ENCODE results near the gene MT1E. TPM values are rescaled to one million over a fixed set of nuclear protein-coding genes. Genes with fewer than 3 reads are reported as not detected.
A peak's percentile ranks its signal among the peaks of the same experiment; 100 is the strongest.
"Not testable (repeated sequence)": the region's sequence is repeated elsewhere in the genome, so short reads cannot be mapped to it uniquely, and the experiment has no call there.

MT1E gene
- total RNA-seq, 1 experiment from 2014 or later: 22.3 TPM

DNA sequence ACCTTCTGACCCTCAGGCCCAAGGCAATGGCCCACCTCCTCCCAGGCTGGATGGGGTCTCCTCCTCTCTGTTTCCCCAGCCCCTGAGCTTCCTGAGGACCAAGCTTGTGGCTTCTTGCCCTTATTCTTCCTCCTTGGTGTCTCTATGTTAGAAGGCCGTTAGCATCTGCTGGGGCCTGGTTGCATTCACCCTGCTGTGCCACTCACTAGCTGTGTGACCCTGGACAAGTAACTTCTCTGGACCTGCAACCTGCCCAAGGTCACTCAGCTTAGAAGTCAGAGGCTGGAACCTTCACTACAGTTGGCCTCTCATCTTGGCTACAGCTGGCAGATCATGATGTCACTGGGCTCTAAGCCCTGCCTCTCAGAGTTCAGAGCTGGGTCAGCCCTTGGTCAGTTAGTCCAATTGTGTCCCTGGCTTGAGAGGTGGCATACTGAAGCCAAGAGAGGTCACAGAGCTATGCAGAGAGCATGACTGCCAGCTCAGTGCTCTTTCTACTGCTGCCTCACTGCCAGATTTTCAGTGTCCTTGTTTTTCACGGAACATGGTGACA lies 14.2 kb upstream of the MT1E start:
- H3K4me3 ChIP-seq (ENCODE audit: insufficient read depth, low read depth, low read length): no peak overlapping the region
- H3K27me3 ChIP-seq (ENCODE audit: control insufficient read depth, insufficient read depth, low read length): peaks cover 49% of the 10 kb centered on the region
- H3K36me3 ChIP-seq (replicated peaks; ENCODE audit: control insufficient read depth, insufficient read depth, low read length): no peaks in the 10 kb centered on the region
- DNase-seq: no peak

DNA sequence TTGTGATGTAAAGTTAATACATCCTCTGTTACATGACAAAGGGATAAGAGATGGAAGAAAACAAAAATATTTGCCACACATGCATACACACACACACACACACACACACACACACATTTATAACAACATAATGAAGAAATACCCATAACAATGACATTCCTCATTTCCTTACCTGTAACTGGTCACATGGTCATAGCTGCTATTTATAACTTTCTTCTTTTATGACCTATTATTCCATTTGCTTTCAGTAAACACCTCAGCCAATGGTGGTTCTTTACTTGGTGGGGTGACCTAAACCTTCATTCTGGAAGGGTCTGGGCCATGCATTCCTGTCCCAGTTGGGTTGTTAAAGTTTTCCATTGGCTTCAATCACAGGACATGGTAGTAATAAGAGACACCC lies 11.9 kb upstream of the MT1E start:
- Histone ChIP-seq H3K36me3 (replicated peaks; ENCODE audit: control insufficient read depth, insufficient read depth, low read length) (no peaks in the 10 kb centered on the region), H3K27me3 (ENCODE audit: control insufficient read depth, insufficient read depth, low read length) (peaks cover 63% of the 10 kb centered on the region), H3K4me3 (ENCODE audit: insufficient read depth, low read depth, low read length) (no peak overlapping the region)
- DNase-seq: no peak

- DNase-seq: no peak
- Histone ChIP-seq H3K36me3 (replicated peaks; ENCODE audit: control insufficient read depth, insufficient read depth, low read length) (no peaks in the 10 kb centered on the region), H3K4me3 (ENCODE audit: insufficient read depth, low read depth, low read length) (no peak overlapping the region), H3K27me3 (ENCODE audit: control insufficient read depth, insufficient read depth, low read length) (peaks cover 63% of the 10 kb centered on the region)
These were observed 11.0 kb upstream of the MT1E start for GRCh38 chr16:56614549-56614991.

- Histone ChIP-seq H3K4me3 (ENCODE audit: insufficient read depth, low read depth, low read length) (no peak overlapping the region), H3K27me3 (ENCODE audit: control insufficient read depth, insufficient read depth, low read length) (peaks cover 60% of the 10 kb centered on the region), H3K36me3 (replicated peaks; ENCODE audit: control insufficient read depth, insufficient read depth, low read length) (no peaks in the 10 kb centered on the region)
- DNase-seq: no peak
These were observed 10.2 kb upstream of the MT1E start for GRCh38 chr16:56615353-56615752.

DNA sequence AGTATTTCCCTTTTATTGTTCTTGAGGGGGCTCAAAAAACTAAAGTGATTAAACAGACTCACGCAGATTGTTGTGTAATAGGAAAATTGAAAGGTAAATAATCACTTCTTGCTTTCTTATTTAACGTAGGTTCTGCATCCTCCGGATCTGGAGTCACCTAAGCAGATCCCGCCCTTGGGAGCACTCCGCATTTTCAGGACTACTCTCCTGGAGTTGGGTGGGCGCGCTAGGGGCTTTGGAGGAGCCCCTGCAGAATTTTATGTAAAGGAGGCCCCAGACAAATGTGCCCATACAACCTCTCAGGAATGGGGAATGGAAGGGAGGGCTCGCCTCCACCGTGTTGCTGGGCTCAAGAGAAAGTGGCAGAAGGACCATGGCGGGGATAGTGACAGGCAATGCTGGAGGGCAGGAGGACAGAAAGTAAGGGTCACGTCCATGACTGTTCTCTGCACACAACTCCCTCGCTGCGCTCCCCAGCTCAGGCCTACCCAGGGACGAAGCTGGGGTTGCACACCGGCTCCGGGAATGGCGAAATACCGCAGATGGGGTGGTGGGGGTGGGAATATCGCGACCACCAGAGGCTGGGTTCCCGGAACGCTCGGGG lies 8.9 kb upstream of the MT1E start:
- H3K4me3 ChIP-seq (ENCODE audit: insufficient read depth, low read depth, low read length): peak overlapping the region; percentile 53
- no peaks in the 10 kb centered on the region for H3K36me3 ChIP-seq (replicated peaks; ENCODE audit: control insufficient read depth, insufficient read depth, low read length)
- DNase-seq: no peak
- H3K27me3 ChIP-seq (ENCODE audit: control insufficient read depth, insufficient read depth, low read length): peaks cover 50% of the 10 kb centered on the region

DNA sequence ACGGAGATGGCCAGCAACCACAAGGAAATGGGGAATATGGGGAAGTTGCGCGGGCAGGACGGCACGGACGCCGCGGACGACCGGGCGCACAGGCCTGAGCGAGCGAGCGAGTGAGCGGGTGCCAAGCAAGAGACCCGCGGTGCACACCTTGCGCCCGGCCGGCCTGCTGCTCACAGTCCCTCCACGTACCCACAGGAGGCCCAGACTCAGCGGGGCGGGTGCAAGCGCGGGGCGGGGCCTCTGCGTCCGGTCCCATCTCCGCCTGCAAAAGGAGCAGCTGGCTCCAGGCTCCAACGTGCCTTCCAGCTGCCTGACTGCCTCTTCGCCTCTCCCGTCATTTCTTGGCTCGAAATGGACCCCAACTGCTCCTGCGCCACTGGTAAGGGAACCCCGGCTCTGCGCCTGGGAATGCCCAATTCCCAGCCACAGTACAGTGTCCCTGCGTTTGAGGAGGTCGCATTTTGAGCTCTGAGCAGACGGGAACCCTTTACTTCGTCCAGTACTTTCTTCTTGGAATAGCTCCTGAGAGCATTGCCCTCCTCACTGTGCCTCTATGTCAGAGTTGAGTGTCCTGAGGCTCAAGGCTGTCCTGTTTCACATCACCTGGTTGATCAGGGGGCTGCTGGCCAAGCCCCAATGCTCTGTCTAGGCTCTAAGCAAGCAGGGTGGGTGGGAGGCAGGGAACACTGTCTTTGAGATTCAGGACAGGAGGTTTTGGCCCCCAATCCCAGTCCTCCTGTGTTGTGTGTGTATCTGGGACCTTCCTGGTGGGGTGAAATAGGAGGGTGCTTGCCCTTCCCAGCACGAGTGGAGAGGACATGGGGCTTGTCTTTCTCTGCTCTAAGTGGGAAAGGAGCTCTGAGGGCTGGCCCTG lies 8.1 kb upstream of the MT1E start:
- peak; percentile 74 for DNase-seq
- Histone ChIP-seq H3K36me3 (replicated peaks; ENCODE audit: control insufficient read depth, insufficient read depth, low read length) (no peaks in the 10 kb centered on the region), H3K27me3 (ENCODE audit: control insufficient read depth, insufficient read depth, low read length) (peaks cover 50% of the 10 kb centered on the region), H3K4me3 (ENCODE audit: insufficient read depth, low read depth, low read length) (peak overlapping the region; percentile 53)

DNA sequence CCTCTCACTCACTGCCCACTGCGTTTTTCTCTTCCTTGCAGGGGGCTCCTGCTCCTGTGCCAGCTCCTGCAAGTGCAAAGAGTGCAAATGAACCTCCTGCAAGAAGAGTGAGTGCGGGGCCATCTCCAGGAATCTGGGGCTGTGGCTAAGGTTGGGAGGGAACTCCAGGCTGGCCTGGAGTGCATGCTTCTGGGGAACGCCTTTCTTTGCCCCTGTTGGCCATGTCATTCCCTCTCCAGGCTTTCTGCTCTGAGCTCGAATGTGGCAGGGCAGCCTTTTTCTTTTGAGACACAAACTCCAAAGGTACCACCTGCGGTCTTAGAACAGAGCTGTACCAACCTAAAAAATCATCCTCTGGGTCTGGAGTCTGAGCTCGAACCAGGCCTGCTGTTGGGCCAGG lies 7.4 kb upstream of the MT1E start:
- no peak for DNase-seq
- Histone ChIP-seq H3K4me3 (ENCODE audit: insufficient read depth, low read depth, low read length) (no peak overlapping the region), H3K36me3 (replicated peaks; ENCODE audit: control insufficient read depth, insufficient read depth, low read length) (no peaks in the 10 kb centered on the region), H3K27me3 (ENCODE audit: control insufficient read depth, insufficient read depth, low read length) (peaks cover 54% of the 10 kb centered on the region)

- no peak for DNase-seq
- H3K4me3 ChIP-seq (ENCODE audit: insufficient read depth, low read depth, low read length): no peak overlapping the region
- H3K27me3 ChIP-seq (ENCODE audit: control insufficient read depth, insufficient read depth, low read length): peaks cover 67% of the 10 kb centered on the region
- no peaks in the 10 kb centered on the region for H3K36me3 ChIP-seq (replicated peaks; ENCODE audit: control insufficient read depth, insufficient read depth, low read length)
These were observed 5.2 kb upstream of the MT1E start for GRCh38 chr16:56620339-56620897.

DNA sequence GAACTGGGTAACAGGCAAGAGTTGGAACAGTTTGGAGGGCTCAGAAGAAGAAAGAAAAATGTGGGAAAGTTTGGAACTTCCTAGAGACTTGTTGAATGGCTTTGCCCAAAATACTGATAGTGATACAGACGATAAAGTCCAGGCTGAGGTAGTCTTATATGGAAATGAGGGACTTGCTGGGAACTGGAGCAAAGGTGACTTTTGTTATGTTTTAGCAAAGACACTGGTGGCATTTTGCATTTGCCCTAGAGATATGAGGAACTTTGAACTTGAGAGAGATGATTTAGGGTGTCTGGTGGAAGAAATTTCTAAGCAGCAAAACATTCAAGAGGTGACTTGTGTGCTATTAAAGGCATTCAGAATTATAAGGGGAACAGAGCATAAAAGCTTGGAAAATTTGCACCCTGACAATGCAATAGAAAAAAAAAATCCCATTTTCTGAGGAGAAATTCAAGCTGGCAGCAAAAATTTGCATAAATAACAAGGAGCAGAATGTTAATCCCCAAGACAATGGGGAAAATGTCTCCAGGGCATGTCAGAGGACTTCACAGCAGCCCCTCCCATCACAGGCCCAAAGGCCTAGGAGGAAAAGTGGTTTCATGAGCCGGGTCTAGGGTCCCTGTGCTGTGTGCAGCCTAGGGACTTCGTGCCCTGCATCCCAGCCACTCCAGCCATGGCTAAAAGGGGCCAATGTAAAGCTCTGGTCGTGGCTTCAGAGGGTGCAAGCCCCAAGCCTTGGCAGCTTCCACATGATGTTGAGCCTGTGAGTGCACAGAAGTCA lies 3.7 kb upstream of the MT1E start:
- not testable (repeated sequence) for H3K36me3 ChIP-seq (replicated peaks; ENCODE audit: control insufficient read depth, insufficient read depth, low read length); DNase-seq; H3K4me3 ChIP-seq (ENCODE audit: insufficient read depth, low read depth, low read length)
- H3K27me3 ChIP-seq (ENCODE audit: control insufficient read depth, insufficient read depth, low read length): peaks cover 72% of the 10 kb centered on the region

DNA sequence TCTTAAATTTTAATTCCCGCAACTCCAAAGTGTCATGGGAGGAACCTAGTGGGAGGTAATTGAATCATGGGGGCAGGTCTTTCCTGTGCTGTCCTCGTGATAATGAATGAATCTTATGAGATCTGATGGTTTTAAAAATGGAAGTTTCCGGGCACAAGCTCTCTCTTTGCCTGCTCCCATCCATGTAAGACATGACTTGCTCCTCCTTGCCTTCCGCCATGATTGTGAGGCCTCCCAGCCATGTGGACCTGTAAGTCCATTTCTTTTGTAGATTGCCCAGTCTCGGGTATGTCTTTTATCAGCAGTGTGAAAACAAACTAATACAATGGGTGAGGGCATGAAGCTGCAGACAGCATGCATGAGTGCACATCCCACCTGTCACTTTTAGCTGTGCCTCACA lies 2.4 kb upstream of the MT1E start:
- not testable (repeated sequence) for DNase-seq; H3K4me3 ChIP-seq (ENCODE audit: insufficient read depth, low read depth, low read length); H3K36me3 ChIP-seq (replicated peaks; ENCODE audit: control insufficient read depth, insufficient read depth, low read length)
- H3K27me3 ChIP-seq (ENCODE audit: control insufficient read depth, insufficient read depth, low read length): peaks cover 67% of the 10 kb centered on the region

DNA sequence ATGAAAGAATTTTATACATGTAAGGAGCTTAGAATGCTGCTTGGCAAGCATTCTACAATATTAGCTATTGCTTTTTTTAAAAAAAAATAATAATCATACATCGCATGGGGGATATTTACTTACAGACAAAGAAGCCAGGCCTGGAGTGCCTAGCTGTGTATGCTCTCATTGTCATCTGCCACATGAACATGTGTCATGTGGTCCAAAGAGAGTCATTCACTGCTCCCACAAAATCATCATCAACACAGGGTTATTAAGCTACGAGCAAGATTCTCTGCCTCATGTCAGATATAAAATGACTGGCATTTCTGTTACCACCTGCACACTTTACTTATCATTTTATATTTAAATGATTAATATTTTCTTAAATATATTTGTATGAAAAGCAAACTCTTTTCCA lies 1.9 kb upstream of the MT1E start:
- Histone ChIP-seq H3K4me3 (ENCODE audit: insufficient read depth, low read depth, low read length) (no peak overlapping the region), H3K27me3 (ENCODE audit: control insufficient read depth, insufficient read depth, low read length) (peaks cover 67% of the 10 kb centered on the region), H3K36me3 (replicated peaks; ENCODE audit: control insufficient read depth, insufficient read depth, low read length) (no peaks in the 10 kb centered on the region)
- no peak for DNase-seq

DNA sequence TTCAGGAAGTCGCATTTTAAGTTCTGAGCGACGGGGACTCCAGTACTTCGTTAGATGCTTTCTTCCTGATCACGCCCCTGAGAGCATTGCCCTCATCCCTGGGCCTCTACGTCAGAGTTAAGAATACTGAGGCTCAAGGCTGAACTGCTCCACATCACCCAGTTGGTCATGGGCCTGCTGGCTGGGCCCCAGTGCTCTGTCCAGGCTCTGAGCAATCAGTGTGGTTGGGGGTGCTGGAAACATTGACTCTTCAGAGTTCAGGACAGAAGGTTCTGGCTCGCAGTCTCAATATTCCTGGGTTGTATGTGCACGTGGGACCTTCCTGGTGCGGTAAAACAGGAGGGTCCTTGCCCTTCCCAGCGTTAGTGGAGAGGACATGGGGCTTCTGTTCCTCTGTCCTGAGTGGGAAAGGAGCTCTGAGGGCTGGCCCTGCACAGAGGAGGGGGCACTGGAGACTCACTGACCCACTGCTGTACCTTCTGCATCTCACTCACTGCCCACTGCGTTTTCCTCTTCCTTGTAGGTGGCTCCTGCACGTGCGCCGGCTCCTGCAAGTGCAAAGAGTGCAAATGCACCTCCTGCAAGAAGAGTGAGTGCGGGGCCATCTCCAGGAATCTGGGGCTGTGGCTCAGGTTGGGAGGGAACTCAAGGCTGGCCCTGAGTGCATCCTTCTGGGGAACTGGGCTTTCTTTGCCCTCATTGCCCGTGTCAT lies 518 bp downstream of the MT1E start:
- no peak for DNase-seq
- Histone ChIP-seq H3K36me3 (replicated peaks; ENCODE audit: control insufficient read depth, insufficient read depth, low read length) (no peaks in the 10 kb centered on the region), H3K4me3 (ENCODE audit: insufficient read depth, low read depth, low read length) (peak overlapping the region; percentile 48), H3K27me3 (ENCODE audit: control insufficient read depth, insufficient read depth, low read length) (peaks cover 77% of the 10 kb centered on the region)

- Histone ChIP-seq H3K27me3 (ENCODE audit: control insufficient read depth, insufficient read depth, low read length) (peaks cover 83% of the 10 kb centered on the region), H3K36me3 (replicated peaks; ENCODE audit: control insufficient read depth, insufficient read depth, low read length) (no peaks in the 10 kb centered on the region), H3K4me3 (ENCODE audit: insufficient read depth, low read depth, low read length) (no peak overlapping the region)
- no peak for DNase-seq
These were observed 1.1 kb downstream of the MT1E start for GRCh38 chr16:56626685-56627084.
